Osteoblast (primary cell): ENCODE measurements around the gene STYXL2. TPM values are rescaled to one million over a fixed set of nuclear protein-coding genes. Genes with fewer than 3 reads are reported as not detected.

ENCODE experiments used
- DNase-seq: peaks from one replicate; pipeline ENCODE4 v3.0.0; 2011; ENCODE audit warnings: low spot score, mixed read lengths; ENCODE audit not compliant: insufficient read length; ENCODE audit errors: missing footprints
- H2AFZ ChIP-seq: 2 replicates; pipeline ENCODE4 v1.6.0; 2011; ENCODE audit warnings: mild to moderate bottlenecking, low read length
- H3K27ac ChIP-seq: 2 replicates; pipeline ENCODE4 v1.5.1; 2011; ENCODE audit warnings: mild to moderate bottlenecking, low read depth, low read length, moderate library complexity
- H3K27me3 ChIP-seq: 2 replicates; pipeline ENCODE4 v1.6.0; 2012; ENCODE audit warnings: mild to moderate bottlenecking, control low read depth, inconsistent platforms, low read length, moderate library complexity; ENCODE audit not compliant: insufficient read depth
- H3K36me3 ChIP-seq: 2 replicates; pipeline ENCODE4 v1.5.1; 2011; ENCODE audit warnings: mild to moderate bottlenecking, low read length, control low read depth, moderate library complexity; ENCODE audit not compliant: insufficient read depth
- H3K4me1 ChIP-seq: 2 replicates; pipeline ENCODE4 v1.5.1; 2011; ENCODE audit warnings: mild to moderate bottlenecking, low read length, control low read depth, moderate library complexity; ENCODE audit not compliant: insufficient read depth
- H3K4me2 ChIP-seq: 2 replicates; pipeline ENCODE4 v1.6.0; 2011; ENCODE audit warnings: mild to moderate bottlenecking, low read length; ENCODE audit not compliant: insufficient read depth
- H3K4me3 ChIP-seq: fragments of 200-600 bp; sonication (generic); 3 replicates; pipeline ENCODE4 v1.5.1; 2012; ENCODE audit warnings: mild to moderate bottlenecking, low read length, inconsistent platforms; ENCODE audit not compliant: insufficient read depth
- H3K79me2 ChIP-seq: 2 replicates; pipeline ENCODE4 v1.6.0; 2012; ENCODE audit warnings: mild to moderate bottlenecking, low read length, control low read depth, inconsistent platforms; ENCODE audit not compliant: insufficient read depth
- H3K9me3 ChIP-seq: 2 replicates; pipeline ENCODE4 v1.5.1; 2011; ENCODE audit warnings: low read depth, low read length, control low read depth
- H4K20me1 ChIP-seq: 2 replicates; pipeline ENCODE4 v1.6.0; 2012; ENCODE audit warnings: mild to moderate bottlenecking, low read length, control low read depth; ENCODE audit not compliant: insufficient read depth
- total RNA-seq: library from RNA; depleted of rRNA; stranded (reverse); fragments of >200 nt; gene quantifications from 2 replicates; pipeline ENCODE4 v1.2.3, GENCODE V29; 2012
- TF ChIP-seq, protein P1 (sequence below): IDR thresholded peaks from 2 replicates; pipeline ENCODE4 v1.5.1; 2011; ENCODE audit warnings: mild to moderate bottlenecking, low read depth, low read length, moderate library complexity; ENCODE audit errors: extremely low read depth

The STYXL2 gene
- total RNA-seq, 1 donor: not detected

DNA sequence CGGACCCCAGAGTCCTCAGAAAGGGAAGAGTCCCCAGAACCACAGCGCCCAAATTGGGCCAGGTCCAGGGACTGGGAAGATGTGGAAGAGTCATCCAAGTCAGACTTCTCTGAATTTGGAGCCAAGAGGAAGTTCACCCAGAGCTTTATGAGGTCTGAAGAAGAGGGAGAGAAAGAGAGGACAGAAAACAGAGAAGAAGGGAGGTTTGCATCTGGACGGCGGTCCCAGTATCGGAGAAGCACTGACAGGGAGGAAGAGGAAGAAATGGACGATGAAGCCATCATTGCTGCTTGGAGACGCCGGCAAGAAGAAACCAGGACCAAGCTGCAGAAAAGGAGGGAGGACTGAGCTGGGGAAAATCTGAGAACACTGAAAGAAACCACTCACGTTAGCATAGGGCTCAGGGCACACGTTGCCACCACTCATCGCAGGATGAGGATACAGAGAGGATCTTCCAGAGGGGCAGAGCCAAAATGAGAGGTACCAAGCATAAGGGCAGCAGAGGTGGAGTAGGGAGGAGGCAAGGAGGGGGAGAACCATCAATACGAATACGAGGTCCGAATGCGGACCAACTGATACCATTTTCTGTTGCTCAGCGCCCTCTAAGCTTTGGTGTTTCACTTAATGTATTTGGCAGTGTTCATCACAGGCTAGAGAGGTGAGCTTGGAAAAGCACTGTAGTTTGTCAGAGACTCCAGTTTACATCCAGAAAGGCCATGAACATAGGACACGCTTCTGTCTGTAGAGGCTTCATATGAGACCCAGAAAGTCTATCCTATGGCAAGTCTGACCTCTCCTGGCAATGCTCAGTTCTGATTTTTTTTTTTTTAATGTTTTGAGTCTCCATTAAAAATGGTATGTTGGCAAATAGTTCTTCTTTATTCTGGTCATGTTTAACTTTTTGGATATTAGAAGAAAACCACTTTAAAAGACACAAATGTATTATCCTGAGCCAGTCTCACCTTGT is 34.7 kb downstream of the STYXL2 start:
- Histone ChIP-seq H3K36me3 (no peaks in the 10 kb centered on the region), H3K9me3 (no peaks in the 10 kb centered on the region), H3K79me2 (no peaks in the 10 kb centered on the region), H3K27ac (no peak overlapping the region), H2AFZ (no peak overlapping the region), H3K4me3 (no peak overlapping the region), H3K4me1 (no peaks in the 10 kb centered on the region), H4K20me1 (no peaks in the 10 kb centered on the region), H3K27me3 (no peaks in the 10 kb centered on the region), H3K4me2 (no peak overlapping the region)
- TF ChIP-seq, protein P1, sequence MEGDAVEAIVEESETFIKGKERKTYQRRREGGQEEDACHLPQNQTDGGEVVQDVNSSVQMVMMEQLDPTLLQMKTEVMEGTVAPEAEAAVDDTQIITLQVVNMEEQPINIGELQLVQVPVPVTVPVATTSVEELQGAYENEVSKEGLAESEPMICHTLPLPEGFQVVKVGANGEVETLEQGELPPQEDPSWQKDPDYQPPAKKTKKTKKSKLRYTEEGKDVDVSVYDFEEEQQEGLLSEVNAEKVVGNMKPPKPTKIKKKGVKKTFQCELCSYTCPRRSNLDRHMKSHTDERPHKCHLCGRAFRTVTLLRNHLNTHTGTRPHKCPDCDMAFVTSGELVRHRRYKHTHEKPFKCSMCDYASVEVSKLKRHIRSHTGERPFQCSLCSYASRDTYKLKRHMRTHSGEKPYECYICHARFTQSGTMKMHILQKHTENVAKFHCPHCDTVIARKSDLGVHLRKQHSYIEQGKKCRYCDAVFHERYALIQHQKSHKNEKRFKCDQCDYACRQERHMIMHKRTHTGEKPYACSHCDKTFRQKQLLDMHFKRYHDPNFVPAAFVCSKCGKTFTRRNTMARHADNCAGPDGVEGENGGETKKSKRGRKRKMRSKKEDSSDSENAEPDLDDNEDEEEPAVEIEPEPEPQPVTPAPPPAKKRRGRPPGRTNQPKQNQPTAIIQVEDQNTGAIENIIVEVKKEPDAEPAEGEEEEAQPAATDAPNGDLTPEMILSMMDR: no peak
- peak; percentile 75 for DNase-seq

DNA sequence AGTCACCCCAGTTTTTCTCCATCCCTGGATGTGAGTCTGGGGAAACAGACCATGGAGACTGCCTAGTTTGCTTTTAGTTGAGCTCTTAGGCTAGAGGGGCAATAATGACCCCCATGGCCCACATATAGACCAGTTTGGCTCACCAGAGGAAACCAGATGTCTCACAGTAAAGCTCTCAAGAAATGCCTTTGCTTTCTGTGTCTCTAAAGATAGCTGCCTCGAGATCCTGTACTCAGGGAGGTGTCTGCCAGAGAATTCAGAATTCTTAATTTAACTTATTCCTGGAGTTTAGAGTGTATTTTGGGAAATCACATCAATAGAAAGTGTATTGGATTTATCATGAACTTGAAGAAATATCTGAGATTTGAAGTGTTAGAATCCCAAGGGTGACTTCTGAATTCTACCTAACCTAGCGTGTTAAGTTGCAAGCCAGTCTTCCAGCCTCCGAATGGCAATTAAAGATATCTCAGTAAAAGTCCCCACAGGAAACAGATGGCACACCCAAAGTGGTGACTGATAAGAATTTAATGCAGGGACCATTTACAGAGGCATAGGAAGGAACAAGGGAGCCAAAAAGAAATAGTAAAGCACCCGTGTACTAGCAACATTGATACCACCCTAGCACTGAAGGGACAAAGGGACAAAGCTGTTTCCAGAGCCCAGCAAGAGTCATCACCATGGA is 37.1 kb downstream of the STYXL2 start:
- no peak overlapping the region for H3K27ac ChIP-seq
- no peak overlapping the region for H3K4me2 ChIP-seq
- no peaks in the 10 kb centered on the region for H3K79me2 ChIP-seq
- no peak for DNase-seq
- H3K4me3 ChIP-seq: no peak overlapping the region
- no peaks in the 10 kb centered on the region for H3K27me3 ChIP-seq
- H3K9me3 ChIP-seq: no peaks in the 10 kb centered on the region
- no peaks in the 10 kb centered on the region for H3K4me1 ChIP-seq
- H2AFZ ChIP-seq: no peak overlapping the region
- TF ChIP-seq, protein P1: no peak
- H4K20me1 ChIP-seq: no peaks in the 10 kb centered on the region
- H3K36me3 ChIP-seq: no peaks in the 10 kb centered on the region

DNA sequence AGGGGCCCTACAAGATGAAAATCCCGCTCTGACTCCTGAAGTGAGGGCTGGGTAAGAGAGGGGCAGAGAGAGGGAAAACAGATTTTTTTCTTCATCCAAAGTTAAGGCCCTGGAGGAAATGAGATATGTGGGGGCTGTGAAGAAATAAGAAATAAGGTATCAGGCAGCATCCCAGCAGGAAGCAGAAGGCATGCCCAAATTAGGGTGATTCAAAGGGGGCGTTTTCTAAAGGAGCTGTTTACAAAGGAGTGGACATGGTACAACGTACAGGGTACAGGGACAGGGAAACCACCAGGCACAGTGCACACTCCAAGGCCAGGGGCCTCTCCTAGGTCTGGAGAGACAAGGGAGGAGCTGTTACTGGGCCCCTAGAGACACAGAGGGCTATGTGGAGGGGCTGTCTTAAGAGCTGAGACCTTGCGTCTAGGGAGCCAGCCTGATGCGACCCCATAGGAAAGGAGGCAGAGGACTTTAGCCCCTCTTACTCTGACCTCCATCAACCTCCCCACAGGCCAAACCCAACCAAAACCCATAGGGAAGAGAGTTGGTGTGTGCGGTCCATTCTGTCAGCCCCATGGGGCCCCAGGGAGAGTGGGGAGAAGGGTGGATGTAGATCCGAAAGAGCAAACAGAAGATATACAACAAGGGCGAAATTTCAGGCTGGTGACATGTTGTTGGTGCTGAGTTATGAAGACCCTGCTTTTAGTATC is 38.6 kb downstream of the STYXL2 start:
- H3K4me3 ChIP-seq: no peak overlapping the region
- no peak overlapping the region for H3K27ac ChIP-seq
- no peaks in the 10 kb centered on the region for H3K9me3 ChIP-seq
- DNase-seq: no peak
- no peaks in the 10 kb centered on the region for H3K79me2 ChIP-seq
- no peak overlapping the region for H2AFZ ChIP-seq
- no peaks in the 10 kb centered on the region for H3K4me1 ChIP-seq
- TF ChIP-seq, protein P1: no peak
- no peaks in the 10 kb centered on the region for H3K36me3 ChIP-seq
- H3K4me2 ChIP-seq: no peak overlapping the region
- no peaks in the 10 kb centered on the region for H3K27me3 ChIP-seq
- no peaks in the 10 kb centered on the region for H4K20me1 ChIP-seq
